Body of pancreas (tissue), 4 donors: ENCODE data around the gene SUGP2.

ENCODE experiments used
- POLR2A ChIP-seq, 3 donors: fragments of 450-650 bp; IDR thresholded peaks; one replicate each; pipeline ENCODE4 v1.6.1; 2016; ENCODE audit warnings: antibody characterized with exemption in 3 of 3, mild to moderate bottlenecking in 2 of 3
- TF ChIP-seq, protein P1 (sequence below), 7 experiments: fragments of 450-650 bp in 4 of 7; fragments of 200-600 bp in 3 of 7; sonication (generic) in 3 of 7; IDR thresholded peaks; one replicate each; pipeline ENCODE4 v1.5.1; 2016 to 2019; ENCODE audit warnings: antibody characterized with exemption in 7 of 7

DNA sequence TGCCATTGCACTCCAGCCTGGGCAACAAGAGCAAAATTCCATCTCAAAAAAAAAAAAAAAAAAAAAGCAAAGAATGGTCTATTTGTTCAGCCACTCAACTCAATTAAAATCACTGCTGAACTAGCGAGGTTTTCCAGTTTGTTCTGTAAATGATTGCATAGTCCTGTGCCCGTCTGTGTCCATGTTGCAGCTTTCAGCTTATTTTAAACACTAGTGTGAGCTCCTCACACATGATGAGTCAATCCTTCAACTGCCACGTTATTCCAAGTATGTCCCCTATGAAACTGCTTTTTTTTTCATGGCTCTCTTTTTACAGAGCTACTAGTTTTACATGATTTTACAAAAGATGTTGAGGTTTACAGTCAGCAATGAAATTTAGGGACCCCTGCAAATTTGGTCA is 12.2 kb downstream of the SUGP2 start:
- TF ChIP-seq, protein P1, sequence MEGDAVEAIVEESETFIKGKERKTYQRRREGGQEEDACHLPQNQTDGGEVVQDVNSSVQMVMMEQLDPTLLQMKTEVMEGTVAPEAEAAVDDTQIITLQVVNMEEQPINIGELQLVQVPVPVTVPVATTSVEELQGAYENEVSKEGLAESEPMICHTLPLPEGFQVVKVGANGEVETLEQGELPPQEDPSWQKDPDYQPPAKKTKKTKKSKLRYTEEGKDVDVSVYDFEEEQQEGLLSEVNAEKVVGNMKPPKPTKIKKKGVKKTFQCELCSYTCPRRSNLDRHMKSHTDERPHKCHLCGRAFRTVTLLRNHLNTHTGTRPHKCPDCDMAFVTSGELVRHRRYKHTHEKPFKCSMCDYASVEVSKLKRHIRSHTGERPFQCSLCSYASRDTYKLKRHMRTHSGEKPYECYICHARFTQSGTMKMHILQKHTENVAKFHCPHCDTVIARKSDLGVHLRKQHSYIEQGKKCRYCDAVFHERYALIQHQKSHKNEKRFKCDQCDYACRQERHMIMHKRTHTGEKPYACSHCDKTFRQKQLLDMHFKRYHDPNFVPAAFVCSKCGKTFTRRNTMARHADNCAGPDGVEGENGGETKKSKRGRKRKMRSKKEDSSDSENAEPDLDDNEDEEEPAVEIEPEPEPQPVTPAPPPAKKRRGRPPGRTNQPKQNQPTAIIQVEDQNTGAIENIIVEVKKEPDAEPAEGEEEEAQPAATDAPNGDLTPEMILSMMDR (IDR thresholded peaks at IDR 0.05), result no peak
- no peak for TF ChIP-seq POLR2A (IDR thresholded peaks at IDR 0.05)
